WI38 (cell line): ENCODE results near the gene STYXL2.

Source experiments
- H3K4me3 ChIP-seq: 2 replicates; pipeline ENCODE4 v1.5.1; 2011; ENCODE audit warnings: low read depth, mild to moderate bottlenecking, control low read depth, low read length
- CTCF ChIP-seq: IDR thresholded peaks from 2 replicates; pipeline ENCODE4 v1.5.1; 2012; ENCODE audit warnings: low read depth, mild to moderate bottlenecking, control low read depth, low read length

STYXL2 gene

GRCh38 chr1:167118188-167118587 lies 24.3 kb downstream of the STYXL2 start:
- no peak overlapping the region for H3K4me3 ChIP-seq

GRCh38 chr1:167119696-167120095 lies 25.8 kb downstream of the STYXL2 start:
- no peak overlapping the region for H3K4me3 ChIP-seq
- no peak for TF ChIP-seq CTCF

More at GRCh38 chr1:167118188-167118587, 24.3 kb downstream of the STYXL2 start:
- TF ChIP-seq CTCF, result no peak

GRCh38 chr1:167120899-167121298 lies 27.0 kb downstream of the STYXL2 start:
- TF ChIP-seq CTCF, result no peak
- no peak overlapping the region for H3K4me3 ChIP-seq

- no peak overlapping the region for H3K4me3 ChIP-seq
- TF ChIP-seq CTCF, result no peak
Observed at GRCh38 chr1:167121375-167122120, 27.7 kb downstream of the STYXL2 start.

GRCh38 chr1:167122121-167122480 lies 28.2 kb downstream of the STYXL2 start:
- no peak for TF ChIP-seq CTCF
- H3K4me3 ChIP-seq, result no peak overlapping the region

- H3K4me3 ChIP-seq, result no peak overlapping the region
- no peak for TF ChIP-seq CTCF
Observed at GRCh38 chr1:167122568-167122967, 28.7 kb downstream of the STYXL2 start.

- no peak for TF ChIP-seq CTCF
- no peak overlapping the region for H3K4me3 ChIP-seq
Observed at GRCh38 chr1:167126317-167126716, 32.4 kb downstream of the STYXL2 start.
